ENCODE results near the gene GRIK3.

Gene GRIK3

DNA sequence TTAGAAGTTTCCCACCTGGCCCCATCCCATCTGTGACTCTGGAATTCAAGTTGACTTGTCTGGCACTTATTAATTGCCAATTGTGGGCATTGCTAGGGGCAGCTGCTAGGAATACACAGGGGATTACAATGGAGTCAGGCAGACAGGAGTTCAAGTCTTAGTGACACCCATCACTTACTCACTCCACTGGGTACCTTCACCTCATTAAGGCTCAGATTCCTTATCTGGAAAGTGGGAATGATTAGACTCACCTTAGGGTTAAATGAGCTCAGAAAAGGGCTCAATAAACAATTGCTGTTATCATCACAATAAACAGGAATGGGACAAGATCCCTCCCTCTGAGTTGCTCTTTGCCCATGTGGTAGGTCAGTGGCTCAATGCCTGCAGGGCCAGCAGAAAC lies 18.2 kb downstream of the GRIK3 start:
- Histone ChIP-seq H3K79me2 (ENCODE audit: control insufficient read depth, insufficient read depth, low read length, unreplicated experiment) (no peaks in the 10 kb centered on the region), H3K27me3 (ENCODE audit: insufficient read depth, low read length) (no peaks in the 10 kb centered on the region), H3K4me1 (ENCODE audit: control insufficient read depth, insufficient read depth, low read length, unreplicated experiment) (no peaks in the 10 kb centered on the region), H3K36me3 (ENCODE audit: insufficient read depth, low read length) (no peaks in the 10 kb centered on the region), H2AFZ (ENCODE audit: low read length, unreplicated experiment) (no peak overlapping the region), H3K4me3 (ENCODE audit: low read depth, low read length) (no peak overlapping the region), H3K27ac (ENCODE audit: low read depth, low read length) (no peak overlapping the region)

DNA sequence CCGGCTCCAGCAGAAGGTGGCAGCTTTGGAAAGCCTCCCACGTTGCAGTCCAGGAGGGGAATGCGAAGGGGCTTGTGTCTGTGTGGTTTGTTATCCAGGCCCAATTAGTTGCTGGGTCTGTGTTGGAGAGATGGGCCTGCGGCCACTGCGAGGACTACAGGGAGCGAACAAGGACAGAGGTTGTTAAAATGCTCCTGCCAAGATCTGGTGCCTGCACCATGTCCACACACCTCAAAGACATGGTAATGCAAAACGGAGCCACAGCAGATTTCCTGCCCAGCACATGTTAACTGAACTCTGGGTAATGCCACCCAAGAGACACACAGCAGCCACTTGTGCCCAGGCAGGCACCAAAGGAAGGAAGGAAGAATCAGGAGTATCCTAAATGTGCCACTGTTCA lies 18.6 kb downstream of the GRIK3 start:
- no peak overlapping the region for H2AFZ ChIP-seq (ENCODE audit: low read length, unreplicated experiment)
- H3K36me3 ChIP-seq (ENCODE audit: insufficient read depth, low read length), result no peaks in the 10 kb centered on the region
- no peak overlapping the region for H3K4me3 ChIP-seq (ENCODE audit: low read depth, low read length)
- H3K27me3 ChIP-seq (ENCODE audit: insufficient read depth, low read length), result no peaks in the 10 kb centered on the region
- H3K27ac ChIP-seq (ENCODE audit: low read depth, low read length), result no peak overlapping the region
- no peaks in the 10 kb centered on the region for H3K79me2 ChIP-seq (ENCODE audit: control insufficient read depth, insufficient read depth, low read length, unreplicated experiment)
- H3K4me1 ChIP-seq (ENCODE audit: control insufficient read depth, insufficient read depth, low read length, unreplicated experiment), result no peaks in the 10 kb centered on the region

DNA sequence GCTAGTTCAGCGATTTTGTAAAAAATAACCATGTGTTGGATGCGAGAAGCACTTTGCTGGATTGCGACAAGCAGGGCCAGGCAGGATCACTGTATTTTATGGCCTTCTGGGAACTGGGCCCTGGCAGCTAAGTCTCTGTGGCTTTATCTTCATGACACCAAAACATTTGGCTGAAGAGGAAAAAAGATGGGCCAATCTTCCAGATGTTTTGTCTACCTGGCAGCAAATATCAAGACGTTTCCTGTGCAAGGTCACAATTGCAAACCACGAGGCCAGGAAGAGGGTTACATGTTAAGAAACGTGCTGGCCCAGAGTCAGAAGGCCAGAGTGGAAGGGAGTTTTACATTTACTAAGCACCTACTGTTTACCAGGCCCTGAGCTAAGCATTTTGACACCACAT lies 22.1 kb downstream of the GRIK3 start:
- Histone ChIP-seq H3K36me3 (ENCODE audit: insufficient read depth, low read length) (no peaks in the 10 kb centered on the region), H3K4me3 (ENCODE audit: low read depth, low read length) (no peak overlapping the region), H3K4me1 (ENCODE audit: control insufficient read depth, insufficient read depth, low read length, unreplicated experiment) (no peaks in the 10 kb centered on the region), H2AFZ (ENCODE audit: low read length, unreplicated experiment) (no peak overlapping the region), H3K27me3 (ENCODE audit: insufficient read depth, low read length) (no peaks in the 10 kb centered on the region), H3K27ac (ENCODE audit: low read depth, low read length) (no peak overlapping the region), H3K79me2 (ENCODE audit: control insufficient read depth, insufficient read depth, low read length, unreplicated experiment) (no peaks in the 10 kb centered on the region)

DNA sequence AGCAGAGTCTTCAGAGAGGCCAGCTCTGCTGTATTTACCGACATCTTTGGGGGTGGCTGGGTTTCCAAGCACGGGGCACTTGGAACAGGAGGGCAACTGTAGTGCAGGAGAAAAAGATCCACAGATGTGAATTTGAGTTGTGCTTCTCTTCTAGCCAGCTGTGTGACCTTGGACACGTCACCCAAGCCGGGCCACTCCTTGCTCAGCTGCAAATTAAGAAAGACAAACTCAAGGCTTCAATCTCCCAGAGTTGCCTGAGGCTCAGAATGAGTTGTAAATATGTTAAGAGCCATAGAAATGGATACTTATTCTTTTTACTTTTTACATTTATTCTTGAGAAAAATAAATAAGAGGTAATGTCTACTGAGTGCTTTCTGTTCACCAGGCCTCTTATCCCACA lies 24.3 kb downstream of the GRIK3 start:
- Histone ChIP-seq H3K27ac (ENCODE audit: low read depth, low read length) (no peak overlapping the region), H3K36me3 (ENCODE audit: insufficient read depth, low read length) (no peaks in the 10 kb centered on the region), H3K79me2 (ENCODE audit: control insufficient read depth, insufficient read depth, low read length, unreplicated experiment) (no peaks in the 10 kb centered on the region), H2AFZ (ENCODE audit: low read length, unreplicated experiment) (no peak overlapping the region), H3K27me3 (ENCODE audit: insufficient read depth, low read length) (no peaks in the 10 kb centered on the region), H3K4me3 (ENCODE audit: low read depth, low read length) (no peak overlapping the region), H3K4me1 (ENCODE audit: control insufficient read depth, insufficient read depth, low read length, unreplicated experiment) (no peaks in the 10 kb centered on the region)

DNA sequence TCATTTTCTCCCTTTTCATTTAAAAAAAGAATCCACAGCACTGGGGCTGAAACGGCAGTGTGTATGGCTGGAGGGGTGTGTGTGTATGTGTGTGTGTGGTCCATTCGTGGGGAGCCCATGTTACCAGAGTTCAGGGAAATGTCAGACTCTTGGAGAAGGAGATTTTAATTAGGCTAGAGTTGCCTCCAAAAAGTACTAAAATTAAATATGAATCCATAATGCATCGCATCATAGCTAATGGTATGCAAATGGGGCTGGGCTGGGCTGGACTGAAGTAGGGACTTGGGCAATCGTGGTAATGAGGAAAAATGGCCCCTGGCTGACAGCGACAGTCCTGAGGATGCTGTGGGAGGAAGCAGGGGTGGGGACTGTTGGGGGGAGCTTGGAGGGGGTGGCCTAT lies 24.8 kb downstream of the GRIK3 start:
- Histone ChIP-seq H3K36me3 (ENCODE audit: insufficient read depth, low read length) (no peaks in the 10 kb centered on the region), H3K27ac (ENCODE audit: low read depth, low read length) (no peak overlapping the region), H3K79me2 (ENCODE audit: control insufficient read depth, insufficient read depth, low read length, unreplicated experiment) (no peaks in the 10 kb centered on the region), H3K4me1 (ENCODE audit: control insufficient read depth, insufficient read depth, low read length, unreplicated experiment) (no peaks in the 10 kb centered on the region), H2AFZ (ENCODE audit: low read length, unreplicated experiment) (no peak overlapping the region), H3K27me3 (ENCODE audit: insufficient read depth, low read length) (no peaks in the 10 kb centered on the region), H3K4me3 (ENCODE audit: low read depth, low read length) (no peak overlapping the region)

DNA sequence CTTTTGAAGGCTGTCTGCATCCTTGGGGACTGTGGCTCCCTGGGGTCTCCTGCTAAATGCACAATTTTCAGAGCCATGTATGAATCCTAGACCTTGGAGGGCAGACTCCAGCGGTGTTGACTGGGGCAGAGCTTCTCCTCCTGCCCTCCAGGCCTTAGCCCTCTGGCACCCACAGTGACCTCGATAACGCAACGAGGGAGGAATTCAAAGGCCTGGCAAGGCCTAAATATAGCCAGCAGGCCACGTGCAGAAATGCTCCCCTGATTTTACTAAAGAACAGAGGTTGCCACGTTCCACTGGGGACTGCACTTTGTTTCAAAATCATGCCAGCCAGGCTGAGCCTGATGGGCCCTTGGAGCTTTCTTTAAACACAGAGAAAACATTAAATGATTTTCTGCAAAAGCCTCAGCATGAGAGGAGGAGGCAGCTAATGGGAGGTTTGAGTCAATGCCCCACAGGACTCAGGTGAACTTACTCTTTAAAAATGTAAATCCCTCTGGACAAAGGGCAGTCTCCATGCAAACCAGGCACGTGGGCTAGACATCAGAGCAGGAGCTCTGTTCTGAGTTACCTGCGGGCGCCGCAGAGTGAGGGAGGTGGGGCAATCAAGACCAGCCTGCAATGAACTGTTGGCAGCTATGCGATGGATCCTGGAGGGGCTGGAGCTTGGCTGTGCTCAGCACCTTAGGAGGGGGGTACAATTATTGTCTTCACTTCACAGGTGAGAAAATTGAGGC lies 28.0 kb downstream of the GRIK3 start:
- H3K27me3 ChIP-seq (ENCODE audit: insufficient read depth, low read length), result no peaks in the 10 kb centered on the region
- no peaks in the 10 kb centered on the region for H3K79me2 ChIP-seq (ENCODE audit: control insufficient read depth, insufficient read depth, low read length, unreplicated experiment)
- H3K36me3 ChIP-seq (ENCODE audit: insufficient read depth, low read length), result no peaks in the 10 kb centered on the region
- H3K4me1 ChIP-seq (ENCODE audit: control insufficient read depth, insufficient read depth, low read length, unreplicated experiment), result no peaks in the 10 kb centered on the region
- no peak overlapping the region for H2AFZ ChIP-seq (ENCODE audit: low read length, unreplicated experiment)
- H3K27ac ChIP-seq (ENCODE audit: low read depth, low read length), result no peak overlapping the region
- H3K4me3 ChIP-seq (ENCODE audit: low read depth, low read length), result no peak overlapping the region

DNA sequence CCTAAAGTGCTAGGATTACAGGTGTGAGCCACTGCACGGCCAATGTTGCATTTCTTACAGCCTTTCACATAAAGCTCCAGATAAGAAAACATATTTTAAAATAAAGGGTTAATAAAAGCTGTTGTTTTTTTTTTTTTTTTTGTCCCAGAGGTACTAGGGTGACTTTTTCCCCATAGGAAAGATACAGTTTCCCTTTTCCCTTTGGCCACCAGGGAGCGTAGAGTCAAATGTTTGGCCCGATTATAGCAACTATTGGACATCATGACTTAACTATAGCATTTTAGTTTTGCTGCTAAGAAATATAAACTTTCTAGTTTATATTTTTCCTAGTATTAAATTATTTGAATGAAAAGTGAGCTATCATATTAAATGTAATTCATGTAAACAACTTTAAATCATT lies 31.4 kb downstream of the GRIK3 start:
- Histone ChIP-seq H3K4me3 (ENCODE audit: low read depth, low read length) (no peak overlapping the region), H2AFZ (ENCODE audit: low read length, unreplicated experiment) (no peak overlapping the region), H3K4me1 (ENCODE audit: control insufficient read depth, insufficient read depth, low read length, unreplicated experiment) (no peaks in the 10 kb centered on the region)

DNA sequence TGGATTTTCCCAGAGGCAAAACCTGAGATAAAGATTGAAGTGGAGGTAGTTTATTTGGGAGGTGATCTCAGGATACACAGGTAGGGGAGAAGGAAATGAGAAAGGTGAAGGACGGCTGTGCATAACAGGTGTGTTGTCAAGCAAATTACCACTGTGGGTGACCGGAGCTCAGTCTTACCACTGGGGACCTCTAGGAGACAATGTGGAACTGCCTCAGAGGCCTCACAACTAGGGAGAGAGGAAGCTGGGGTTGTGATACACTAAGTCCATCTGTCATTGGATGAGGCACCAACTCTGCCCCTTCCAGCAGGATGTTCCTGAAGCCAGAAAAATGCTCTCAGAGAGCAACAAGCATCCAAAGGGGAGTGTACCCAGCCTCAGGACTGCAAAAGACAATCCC lies 32.6 kb downstream of the GRIK3 start:
- Histone ChIP-seq H3K79me2 (ENCODE audit: control insufficient read depth, insufficient read depth, low read length, unreplicated experiment) (no peaks in the 10 kb centered on the region), H3K4me1 (ENCODE audit: control insufficient read depth, insufficient read depth, low read length, unreplicated experiment) (no peaks in the 10 kb centered on the region), H3K36me3 (ENCODE audit: insufficient read depth, low read length) (no peaks in the 10 kb centered on the region), H2AFZ (ENCODE audit: low read length, unreplicated experiment) (no peak overlapping the region), H3K4me3 (ENCODE audit: low read depth, low read length) (no peak overlapping the region), H3K27ac (ENCODE audit: low read depth, low read length) (no peak overlapping the region), H3K27me3 (ENCODE audit: insufficient read depth, low read length) (no peaks in the 10 kb centered on the region)

More for the DNA sequence above, 31.4 kb downstream of the GRIK3 start:
- Histone ChIP-seq H3K36me3 (ENCODE audit: insufficient read depth, low read length) (no peaks in the 10 kb centered on the region), H3K27ac (ENCODE audit: low read depth, low read length) (no peak overlapping the region), H3K79me2 (ENCODE audit: control insufficient read depth, insufficient read depth, low read length, unreplicated experiment) (no peaks in the 10 kb centered on the region), H3K27me3 (ENCODE audit: insufficient read depth, low read length) (no peaks in the 10 kb centered on the region)

DNA sequence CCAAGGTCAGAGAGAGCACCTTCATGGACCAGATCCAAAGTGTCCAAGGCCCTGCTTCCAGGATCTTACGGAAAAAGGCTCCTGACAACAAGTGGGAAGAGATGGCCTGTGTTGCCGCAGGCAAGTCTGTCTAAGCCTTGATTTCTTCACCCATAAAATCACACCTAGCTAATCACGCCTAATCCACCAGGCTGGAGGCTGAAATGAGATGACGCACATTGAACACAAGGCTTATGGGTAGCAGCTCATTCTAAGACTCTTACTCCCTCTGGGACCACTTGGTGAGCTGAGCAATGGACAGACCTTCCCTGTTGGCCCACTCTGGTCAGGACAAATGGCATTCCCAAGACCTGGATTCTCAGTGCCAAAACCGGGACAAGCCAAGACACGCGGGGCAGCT lies 38.2 kb downstream of the GRIK3 start:
- no peaks in the 10 kb centered on the region for H3K36me3 ChIP-seq (ENCODE audit: insufficient read depth, low read length)
- H3K27ac ChIP-seq (ENCODE audit: low read depth, low read length), result no peak overlapping the region

DNA sequence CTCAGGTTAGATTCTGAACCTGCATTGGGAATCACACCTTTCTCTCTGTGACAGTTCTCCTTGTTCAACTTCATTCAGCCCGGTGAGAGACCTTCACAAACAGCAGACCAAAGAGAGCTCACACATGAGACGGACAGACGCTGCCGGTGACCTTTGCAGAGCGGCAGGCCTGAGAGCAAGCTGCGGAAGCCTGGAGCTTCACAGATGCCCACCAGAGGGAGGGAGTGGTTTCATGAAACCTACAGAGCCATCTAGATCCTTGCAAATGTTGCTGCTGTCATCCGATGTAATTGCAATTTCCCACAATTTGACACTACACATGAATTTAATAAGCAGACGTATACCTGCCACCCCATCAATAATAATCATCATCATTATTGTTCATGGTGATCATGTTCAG lies 39.4 kb downstream of the GRIK3 start:
- Histone ChIP-seq H3K36me3 (ENCODE audit: insufficient read depth, low read length) (no peaks in the 10 kb centered on the region), H3K4me3 (ENCODE audit: low read depth, low read length) (no peak overlapping the region), H3K4me1 (ENCODE audit: control insufficient read depth, insufficient read depth, low read length, unreplicated experiment) (no peaks in the 10 kb centered on the region), H3K27me3 (ENCODE audit: insufficient read depth, low read length) (no peaks in the 10 kb centered on the region), H3K79me2 (ENCODE audit: control insufficient read depth, insufficient read depth, low read length, unreplicated experiment) (no peaks in the 10 kb centered on the region), H2AFZ (ENCODE audit: low read length, unreplicated experiment) (no peak overlapping the region), H3K27ac (ENCODE audit: low read depth, low read length) (no peak overlapping the region)

More for the DNA sequence above, 38.2 kb downstream of the GRIK3 start:
- no peaks in the 10 kb centered on the region for H3K27me3 ChIP-seq (ENCODE audit: insufficient read depth, low read length)
- H2AFZ ChIP-seq (ENCODE audit: low read length, unreplicated experiment), result no peak overlapping the region
- H3K79me2 ChIP-seq (ENCODE audit: control insufficient read depth, insufficient read depth, low read length, unreplicated experiment), result no peaks in the 10 kb centered on the region
- H3K4me1 ChIP-seq (ENCODE audit: control insufficient read depth, insufficient read depth, low read length, unreplicated experiment), result no peaks in the 10 kb centered on the region
- no peak overlapping the region for H3K4me3 ChIP-seq (ENCODE audit: low read depth, low read length)

DNA sequence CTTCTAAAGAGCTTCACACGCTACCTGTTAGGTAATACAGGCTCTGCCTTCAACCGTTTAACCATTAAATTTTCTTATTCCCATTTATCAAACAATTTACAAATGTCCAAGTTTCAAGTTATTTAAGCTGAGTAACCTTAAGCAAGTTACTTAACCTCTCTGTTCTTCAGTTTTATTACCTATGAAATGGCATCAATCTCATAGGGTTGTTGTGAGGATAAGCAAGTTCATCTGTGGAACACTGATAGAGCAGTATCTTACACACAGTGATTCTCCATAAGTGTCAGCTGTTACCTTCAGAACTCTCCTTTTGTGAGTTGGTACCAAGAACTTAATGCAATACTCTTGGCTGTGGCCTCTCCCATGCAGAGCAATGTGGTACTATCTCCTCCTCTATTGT lies 40.0 kb downstream of the GRIK3 start:
- no peak overlapping the region for H2AFZ ChIP-seq (ENCODE audit: low read length, unreplicated experiment)
- H3K79me2 ChIP-seq (ENCODE audit: control insufficient read depth, insufficient read depth, low read length, unreplicated experiment), result no peaks in the 10 kb centered on the region
- no peak overlapping the region for H3K27ac ChIP-seq (ENCODE audit: low read depth, low read length)
- H3K4me1 ChIP-seq (ENCODE audit: control insufficient read depth, insufficient read depth, low read length, unreplicated experiment), result no peaks in the 10 kb centered on the region
- H3K4me3 ChIP-seq (ENCODE audit: low read depth, low read length), result no peak overlapping the region
- no peaks in the 10 kb centered on the region for H3K36me3 ChIP-seq (ENCODE audit: insufficient read depth, low read length)
- H3K27me3 ChIP-seq (ENCODE audit: insufficient read depth, low read length), result no peaks in the 10 kb centered on the region
